Activated CD8-positive, alpha-beta memory T cell treated with anti-CD3 and anti-CD28 coated beads, Interleukin-2, amount 10 ng/mL, durations not matched to agents 7 days and 5 days (primary cell): ENCODE measurements around the gene NDUFAF5. TPM values are rescaled to one million over a fixed set of nuclear protein-coding genes. Genes with fewer than 3 reads are reported as not detected.
A peak's percentile ranks its signal among the peaks of the same experiment; 100 is the strongest.

Source experiments
- ATAC-seq: fragments of 150-1000 bp; cut with Tn5 transposase; one replicate; pipeline ENCODE4 v1.10.0; 2021; ENCODE audit warnings: moderate library complexity
- CTCF ChIA-PET: fragments of 350-600 bp; sonication (Branson Sonifier 250); formaldehyde crosslinking; loops from one replicate; lab custom pipeline; 2021; ENCODE audit warnings: antibody characterized with exemption; lab: Charles Lee
- DNase-seq: peaks from one replicate; pipeline ENCODE4 v3.0.0-alpha.2; 2020
- H3K27ac Mint-ChIP-seq: one replicate; pipeline ENCODE4 v1.8.0; 2021; ENCODE audit warnings: mild to moderate bottlenecking, mixed read lengths
- H3K27me3 Mint-ChIP-seq: one replicate; pipeline ENCODE4 v1.8.0; 2021; ENCODE audit warnings: mixed read lengths
- H3K36me3 Mint-ChIP-seq: one replicate; pipeline ENCODE4 v1.8.0; 2021; ENCODE audit warnings: mild to moderate bottlenecking, mixed read lengths
- H3K4me1 Mint-ChIP-seq: one replicate; pipeline ENCODE4 v1.8.0; 2021; ENCODE audit warnings: mixed read lengths
- H3K4me3 Mint-ChIP-seq: one replicate; pipeline ENCODE4 v1.8.0; 2021; ENCODE audit warnings: mild to moderate bottlenecking, moderate library complexity, mixed read lengths
- H3K9me3 Mint-ChIP-seq: one replicate; pipeline ENCODE4 v1.8.0; 2022; ENCODE audit warnings: low read depth, mixed read lengths
- total RNA-seq, 2 experiments: library from RNA; stranded (reverse); gene quantifications; one replicate each; pipeline ENCODE4 v1.2.3, GENCODE V29; 2021

NDUFAF5 gene
- total RNA-seq, 2 experiments from 2014 or later, result 29.7 to 31.2 TPM

GRCh38 chr20:13816757-13817156 lies 31.9 kb downstream of the NDUFAF5 start:
- CTCF ChIA-PET, result no interaction called here

DNA sequence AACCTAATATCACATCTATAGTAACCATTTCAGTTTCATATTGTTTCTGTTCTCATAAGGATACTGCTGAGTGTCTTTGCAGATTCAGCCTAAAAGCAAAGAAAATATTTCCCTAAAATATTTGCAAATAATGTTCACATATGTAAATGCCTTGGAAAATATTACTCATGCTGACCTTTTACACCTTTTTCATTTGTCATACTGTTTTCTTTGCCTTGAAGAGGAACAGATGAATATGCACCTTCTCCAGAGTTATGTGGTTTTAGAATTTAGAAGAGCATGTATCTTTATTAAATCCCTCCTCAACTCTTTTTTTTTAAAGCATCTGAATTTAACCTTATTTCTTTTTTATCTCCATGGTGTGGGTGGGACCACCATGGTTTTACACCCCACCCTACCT lies 32.5 kb downstream of the NDUFAF5 start:
- Mint-ChIP-seq H3K27ac (no peak overlapping the region), H3K9me3 (no peaks in the 10 kb centered on the region), H3K4me3 (no peak overlapping the region), H3K36me3 (peaks cover 21% of the 10 kb centered on the region), H3K27me3 (no peaks in the 10 kb centered on the region), H3K4me1 (no peaks in the 10 kb centered on the region)
- ATAC-seq (no peak), DNase-seq (no peak)
- CTCF ChIA-PET, result interaction anchor here (0.9 to 2.2 kb wide), 3 partner anchors 10 to 236 kb away, joined by 3 to 5 read pairs (median 3); no protein-coding TSS in a partner anchor

More at GRCh38 chr20:13816757-13817156, 31.9 kb downstream of the NDUFAF5 start:
- DNase-seq (no peak), ATAC-seq (no peak)
- Mint-ChIP-seq H3K27me3 (no peaks in the 10 kb centered on the region), H3K9me3 (no peaks in the 10 kb centered on the region), H3K4me1 (no peaks in the 10 kb centered on the region), H3K27ac (peak overlapping the region; percentile 7), H3K36me3 (peaks cover 23% of the 10 kb centered on the region), H3K4me3 (no peak overlapping the region)

DNA sequence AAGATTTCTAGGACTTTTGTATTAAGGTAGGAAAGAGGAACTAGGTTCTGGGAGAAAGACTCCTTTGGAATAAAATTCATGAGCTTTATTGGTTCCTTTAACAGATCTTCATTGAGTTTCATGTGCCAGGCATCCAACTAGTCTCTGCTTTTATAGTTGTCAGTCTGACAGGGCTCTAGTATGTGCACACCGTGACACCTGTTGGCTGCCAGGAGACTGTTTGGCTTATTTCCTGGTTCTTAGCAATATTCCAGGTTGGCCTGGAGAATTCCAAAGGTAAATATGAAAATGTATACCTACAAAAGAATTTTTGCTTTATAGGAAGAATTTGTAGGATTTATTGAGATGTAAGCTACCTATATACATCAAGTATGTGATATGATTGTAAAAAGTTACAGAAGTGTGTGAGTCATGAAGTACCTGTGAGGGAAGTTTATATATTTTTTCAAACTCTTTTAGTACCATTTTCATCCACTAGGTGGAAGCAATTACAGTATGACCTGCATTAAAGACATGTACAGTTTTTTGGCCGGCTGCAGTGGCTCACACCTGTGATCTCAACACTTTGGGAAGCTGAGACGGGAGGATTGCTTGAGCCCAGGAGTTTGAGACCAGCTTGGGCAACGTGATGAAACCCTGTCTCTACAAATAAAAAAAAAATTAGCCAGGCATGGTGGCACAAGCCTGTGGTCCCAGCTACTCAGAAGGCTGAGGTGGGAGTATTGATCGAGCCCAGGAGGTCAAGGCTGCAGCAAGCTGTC lies 35.2 kb downstream of the NDUFAF5 start:
- Mint-ChIP-seq H3K36me3 (peaks cover 14% of the 10 kb centered on the region), H3K27ac (no peak overlapping the region), H3K27me3 (no peaks in the 10 kb centered on the region), H3K4me3 (no peak overlapping the region), H3K9me3 (no peaks in the 10 kb centered on the region), H3K4me1 (no peaks in the 10 kb centered on the region)
- ATAC-seq (peak; percentile 70), DNase-seq (no peak)
- CTCF ChIA-PET, result interaction anchor here (1.0 to 3.5 kb wide), 7 partner anchors 10 to 273 kb away, joined by 3 to 20 read pairs (median 3); no protein-coding TSS in a partner anchor

DNA sequence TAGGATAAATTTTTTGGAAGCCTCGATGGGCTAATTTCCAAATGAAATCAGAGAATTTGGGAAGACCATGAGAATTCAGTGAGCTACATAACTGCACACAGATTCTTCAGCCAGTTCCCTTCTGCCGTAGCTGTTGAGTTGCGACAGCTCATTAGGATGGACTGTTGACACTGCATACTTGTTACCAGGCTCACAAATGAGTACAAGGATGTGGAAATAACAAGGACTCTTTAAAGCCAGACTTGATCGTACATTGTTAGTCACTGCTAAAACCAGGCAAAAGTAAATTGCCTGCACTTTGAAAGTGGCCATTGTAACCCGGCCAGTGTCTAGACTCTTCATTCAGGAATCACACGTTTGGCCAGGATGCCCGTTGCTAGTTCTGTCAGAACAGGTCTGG lies 37.0 kb downstream of the NDUFAF5 start:
- DNase-seq (no peak), ATAC-seq (no peak)
- Mint-ChIP-seq H3K4me3 (no peak overlapping the region), H3K36me3 (peaks cover 7% of the 10 kb centered on the region), H3K27ac (no peak overlapping the region), H3K27me3 (no peaks in the 10 kb centered on the region), H3K4me1 (no peaks in the 10 kb centered on the region), H3K9me3 (no peaks in the 10 kb centered on the region)
- CTCF ChIA-PET, result interaction anchor here (3.5 kb wide), 1 partner anchor 232 kb away, joined by 20 read pairs; no protein-coding TSS in a partner anchor

GRCh38 chr20:13822459-13822858 lies 37.6 kb downstream of the NDUFAF5 start:
- no peaks in the 10 kb centered on the region for H3K4me1 Mint-ChIP-seq
- ATAC-seq (no peak), DNase-seq (no peak)
- no peak overlapping the region for H3K4me3 Mint-ChIP-seq
- H3K36me3 Mint-ChIP-seq, result peaks cover 5% of the 10 kb centered on the region
- CTCF ChIA-PET, result no interaction called here
- H3K9me3 Mint-ChIP-seq, result no peaks in the 10 kb centered on the region
- H3K27me3 Mint-ChIP-seq, result no peaks in the 10 kb centered on the region
- H3K27ac Mint-ChIP-seq, result no peak overlapping the region

DNA sequence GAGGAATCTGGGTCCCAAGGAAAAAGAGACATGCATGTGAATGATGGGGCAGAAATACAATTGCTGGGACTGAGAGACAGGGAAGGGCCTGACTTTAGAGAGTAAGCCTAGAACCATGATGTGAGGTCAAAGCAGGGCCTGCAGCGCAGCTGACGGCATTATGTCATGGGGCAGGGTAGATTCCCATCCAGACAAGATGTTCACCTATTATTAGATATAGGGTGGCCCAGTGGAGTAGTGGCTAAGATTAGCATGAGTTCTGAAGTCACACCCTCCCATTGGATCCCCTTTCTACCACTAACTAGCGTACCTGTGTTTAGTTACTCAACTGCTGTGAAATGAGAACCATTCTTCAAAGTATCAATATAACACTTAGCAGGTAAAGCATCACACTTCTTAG lies 39.6 kb downstream of the NDUFAF5 start:
- CTCF ChIA-PET, result no interaction called here
- no peak overlapping the region for H3K27ac Mint-ChIP-seq
- H3K4me3 Mint-ChIP-seq, result no peak overlapping the region
- ATAC-seq, result no peak
- no peaks in the 10 kb centered on the region for H3K4me1 Mint-ChIP-seq
- H3K9me3 Mint-ChIP-seq, result no peaks in the 10 kb centered on the region
- no peaks in the 10 kb centered on the region for H3K36me3 Mint-ChIP-seq
- no peak for DNase-seq
- H3K27me3 Mint-ChIP-seq, result peaks cover 7% of the 10 kb centered on the region

DNA sequence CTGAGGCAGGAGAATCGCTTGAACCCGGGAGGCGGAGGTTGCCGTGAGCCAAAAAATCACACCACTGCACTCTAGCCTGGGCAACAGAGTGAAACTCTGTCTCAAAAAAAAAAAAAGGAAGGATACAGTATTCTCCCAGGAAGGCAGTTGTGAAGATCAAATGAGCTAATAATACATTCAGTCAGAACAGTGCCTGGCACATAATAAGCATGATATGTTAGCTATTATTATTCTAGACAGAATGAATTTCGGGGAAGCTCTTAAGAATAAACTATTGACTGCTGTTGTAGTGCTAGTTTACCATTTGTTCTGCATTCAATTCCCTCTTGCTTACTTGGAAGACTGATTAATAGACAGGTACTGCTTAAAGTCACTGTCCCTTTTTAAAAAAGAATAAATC lies 40.6 kb downstream of the NDUFAF5 start:
- H3K4me1 Mint-ChIP-seq, result no peaks in the 10 kb centered on the region
- no peaks in the 10 kb centered on the region for H3K9me3 Mint-ChIP-seq
- DNase-seq, result no peak
- no peak overlapping the region for H3K4me3 Mint-ChIP-seq
- ATAC-seq, result no peak
- H3K27me3 Mint-ChIP-seq, result peaks cover 7% of the 10 kb centered on the region
- H3K36me3 Mint-ChIP-seq, result no peaks in the 10 kb centered on the region
- CTCF ChIA-PET, result no interaction called here
- H3K27ac Mint-ChIP-seq, result no peak overlapping the region

DNA sequence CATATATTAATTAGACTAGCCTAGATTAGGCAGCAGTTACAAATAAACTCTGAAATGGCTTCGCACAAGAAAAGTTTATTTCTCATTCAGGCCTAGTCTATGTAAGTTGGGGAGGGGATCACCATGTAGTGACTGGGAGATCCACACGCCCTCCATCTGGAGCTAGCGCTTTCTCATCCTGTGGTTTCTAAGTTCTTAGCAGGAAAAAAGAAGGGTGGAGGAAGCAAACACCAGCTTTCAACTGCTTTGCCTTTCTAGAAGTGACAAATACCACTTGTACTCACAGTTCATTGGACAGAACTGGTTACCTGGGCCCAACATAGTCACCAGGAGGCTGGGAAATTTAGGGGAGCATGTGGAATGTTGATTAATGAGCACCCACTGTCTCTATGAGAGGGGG lies 46.6 kb downstream of the NDUFAF5 start:
- Mint-ChIP-seq H3K27ac (no peak overlapping the region), H3K9me3 (no peaks in the 10 kb centered on the region), H3K36me3 (no peaks in the 10 kb centered on the region), H3K4me1 (no peaks in the 10 kb centered on the region), H3K27me3 (peaks cover 20% of the 10 kb centered on the region), H3K4me3 (no peak overlapping the region)
- CTCF ChIA-PET, result no interaction called here
- DNase-seq, result no peak
- ATAC-seq, result no peak

- Mint-ChIP-seq H3K27ac (no peak overlapping the region), H3K4me3 (no peak overlapping the region), H3K27me3 (peaks cover 6% of the 10 kb centered on the region), H3K4me1 (no peaks in the 10 kb centered on the region), H3K36me3 (no peaks in the 10 kb centered on the region), H3K9me3 (no peaks in the 10 kb centered on the region)
- ATAC-seq (no peak), DNase-seq (no peak)
- CTCF ChIA-PET, result no interaction called here
Measured at GRCh38 chr20:13838664-13839063, 53.8 kb downstream of the NDUFAF5 start.

DNA sequence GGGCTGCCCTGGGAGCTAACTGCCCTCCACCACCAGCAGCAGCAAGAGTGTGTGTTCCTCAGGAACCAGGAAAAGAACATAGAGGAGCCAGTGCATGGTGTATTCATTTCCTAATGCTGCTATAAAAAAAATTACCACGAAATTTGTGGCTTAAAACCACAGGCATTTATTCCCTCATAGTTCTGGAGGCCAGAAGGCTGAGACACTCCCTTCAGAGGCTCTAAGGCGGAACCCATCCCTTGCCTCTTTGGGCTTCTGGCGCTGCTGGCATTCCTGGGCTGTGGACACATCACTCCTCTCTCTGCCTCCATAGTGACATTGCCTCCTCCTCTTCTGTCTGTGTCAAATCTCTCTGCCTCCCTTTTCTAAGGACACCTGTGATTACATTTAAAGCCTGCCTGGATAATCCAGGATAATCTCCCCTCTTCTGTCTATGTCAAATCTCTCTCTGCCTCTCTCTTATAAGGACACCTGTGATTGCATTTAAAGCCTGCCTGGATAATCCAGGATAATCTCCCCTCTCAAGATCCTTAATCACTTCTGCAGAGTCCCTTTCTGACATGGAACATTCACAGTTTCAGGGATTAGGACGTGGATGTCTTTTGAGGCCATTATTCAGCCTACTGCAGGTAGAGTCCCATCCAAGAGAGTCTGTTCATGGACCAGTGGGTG lies 54.7 kb downstream of the NDUFAF5 start:
- Mint-ChIP-seq H3K27me3 (peaks cover 6% of the 10 kb centered on the region), H3K36me3 (no peaks in the 10 kb centered on the region), H3K27ac (no peak overlapping the region), H3K4me1 (no peaks in the 10 kb centered on the region), H3K4me3 (no peak overlapping the region), H3K9me3 (no peaks in the 10 kb centered on the region)
- no peak for DNase-seq
- CTCF ChIA-PET, result no interaction called here
- ATAC-seq, result no peak

- CTCF ChIA-PET, result no interaction called here
- H3K4me1 Mint-ChIP-seq, result no peaks in the 10 kb centered on the region
- ATAC-seq, result no peak
- no peaks in the 10 kb centered on the region for H3K36me3 Mint-ChIP-seq
- DNase-seq, result no peak
- no peak overlapping the region for H3K4me3 Mint-ChIP-seq
- peaks cover 6% of the 10 kb centered on the region for H3K27me3 Mint-ChIP-seq
- H3K27ac Mint-ChIP-seq, result no peak overlapping the region
- H3K9me3 Mint-ChIP-seq, result no peaks in the 10 kb centered on the region
Measured at GRCh38 chr20:13840093-13840465, 55.3 kb downstream of the NDUFAF5 start.

GRCh38 chr20:13841206-13841605 lies 56.4 kb downstream of the NDUFAF5 start:
- no peak overlapping the region for H3K4me3 Mint-ChIP-seq
- H3K27ac Mint-ChIP-seq, result no peak overlapping the region
- H3K36me3 Mint-ChIP-seq, result no peaks in the 10 kb centered on the region
- ATAC-seq (no peak), DNase-seq (no peak)
- no peaks in the 10 kb centered on the region for H3K9me3 Mint-ChIP-seq
- peaks cover 2% of the 10 kb centered on the region for H3K27me3 Mint-ChIP-seq
- H3K4me1 Mint-ChIP-seq, result no peaks in the 10 kb centered on the region
- CTCF ChIA-PET, result interaction anchor here (1.7 kb wide), 1 partner anchor 23 kb away, joined by 5 read pairs; no protein-coding TSS in a partner anchor

DNA sequence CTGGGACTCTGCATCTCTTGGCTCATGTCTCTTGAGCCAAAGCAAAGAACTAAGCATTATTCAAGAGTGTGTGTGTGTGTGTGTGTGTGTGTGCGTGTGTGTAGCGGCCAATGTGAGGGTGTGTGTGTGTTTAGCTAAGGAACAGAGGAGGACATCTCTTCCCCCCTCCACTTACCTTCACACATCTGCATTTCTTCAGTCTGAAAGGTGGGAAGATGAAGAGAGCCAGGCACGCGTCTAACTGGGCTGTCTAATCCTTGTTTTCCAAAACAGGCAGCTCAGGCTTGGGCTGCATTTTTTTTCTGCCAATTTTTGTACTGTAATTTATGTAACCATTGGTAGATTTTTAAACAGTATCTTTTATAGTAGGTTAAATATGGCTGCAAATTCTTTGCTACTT lies 59.5 kb downstream of the NDUFAF5 start:
- DNase-seq (no peak), ATAC-seq (no peak)
- Mint-ChIP-seq H3K9me3 (no peaks in the 10 kb centered on the region), H3K4me1 (no peaks in the 10 kb centered on the region), H3K27ac (no peak overlapping the region), H3K4me3 (no peak overlapping the region), H3K27me3 (no peaks in the 10 kb centered on the region), H3K36me3 (no peaks in the 10 kb centered on the region)
- CTCF ChIA-PET, result no interaction called here

DNA sequence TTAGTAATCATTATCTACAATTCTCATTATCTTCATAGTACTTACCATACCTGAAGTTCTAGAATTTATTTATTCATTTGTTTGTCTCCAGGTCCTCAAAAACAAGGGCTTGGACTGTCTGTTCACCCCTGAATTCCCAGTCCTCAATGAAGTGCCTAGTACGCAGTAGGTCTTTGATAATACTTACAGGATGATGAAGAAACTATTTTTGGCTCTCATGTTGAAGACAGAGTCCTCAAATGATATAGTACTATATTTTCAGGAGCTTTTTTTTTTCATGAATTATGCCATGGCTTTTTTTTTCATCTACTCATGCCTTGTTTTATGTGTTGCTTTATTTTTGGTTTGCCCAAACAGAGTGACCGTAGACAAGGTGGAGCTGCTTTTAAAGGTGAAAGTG lies 66.5 kb downstream of the NDUFAF5 start:
- Mint-ChIP-seq H3K27me3 (peaks cover 8% of the 10 kb centered on the region), H3K4me3 (no peak overlapping the region), H3K27ac (no peak overlapping the region), H3K4me1 (no peaks in the 10 kb centered on the region), H3K9me3 (no peaks in the 10 kb centered on the region), H3K36me3 (no peaks in the 10 kb centered on the region)
- DNase-seq (no peak), ATAC-seq (no peak)
- CTCF ChIA-PET, result interaction anchor here (1.6 kb wide), 1 partner anchor 203 kb away, joined by 3 read pairs; no protein-coding TSS in a partner anchor
